HepG2 (cell line): Measurements from ENCODE around the gene DSEL. TPM values are rescaled to one million over a fixed set of nuclear protein-coding genes. Genes with fewer than 3 reads are reported as not detected.

Source experiments
- DPF2 ChIP-seq: sonication (generic); formaldehyde crosslinking; IDR thresholded peaks from 2 replicates; pipeline ENCODE4 v1.4.0; 2020; ENCODE audit warnings: mild to moderate bottlenecking, low read depth, missing genetic modification reagents, borderline replicate concordance
- FLYWCH1 ChIP-seq: sonication (generic); formaldehyde crosslinking; IDR thresholded peaks from 2 replicates; pipeline ENCODE4 v1.8.1; 2023; ENCODE audit warnings: mild to moderate bottlenecking, missing genetic modification reagents
- MED13 ChIP-seq: sonication (generic); formaldehyde crosslinking; IDR thresholded peaks from 2 replicates; pipeline ENCODE4 v1.5.0; 2020; ENCODE audit warnings: missing genetic modification reagents
- MLLT10 ChIP-seq: sonication (generic); formaldehyde crosslinking; IDR thresholded peaks from 2 replicates; pipeline ENCODE4 v1.4.0; 2020; ENCODE audit warnings: missing genetic modification reagents
- SETDB1 ChIP-seq: sonication (generic); formaldehyde crosslinking; IDR thresholded peaks from 2 replicates; pipeline ENCODE4 v1.5.1; 2020; ENCODE audit warnings: missing genetic modification reagents, mild to moderate bottlenecking, borderline replicate concordance
- SMARCE1 ChIP-seq: fragments of 450-650 bp; IDR thresholded peaks from 2 replicates; pipeline ENCODE4 v1.6.1; 2017; ENCODE audit warnings: borderline replicate concordance
- SOX13 ChIP-seq, 3 experiments: fragments of 450-650 bp in 1 of 3; sonication (generic) in 1 of 3; formaldehyde crosslinking in 1 of 3; IDR thresholded peaks in 2 of 3; conservative IDR thresholded peaks in 1 of 3; 2 replicates each; pipeline versions ENCODE4 v1.5.0 to v1.6.1; 2016 to 2020; ENCODE audit warnings: antibody characterized with exemption in 1 of 3, mild to moderate bottlenecking in 1 of 3, missing compliant biosample characterization in 1 of 3, missing genetic modification reagents in 1 of 3, moderate library complexity in 1 of 3
- SUZ12 ChIP-seq: fragments of 150-350 bp; IDR thresholded peaks from 2 replicates; pipeline ENCODE4 v1.6.1; 2014; ENCODE audit warnings: low read depth, low read length
- ZFP36 ChIP-seq: fragments of 150-350 bp; IDR thresholded peaks from 2 replicates; pipeline ENCODE4 v1.6.1; 2018; ENCODE audit warnings: borderline replicate concordance, low read length, low read depth; ENCODE audit not compliant: partially characterized antibody
- ZNF703 ChIP-seq: sonication (generic); formaldehyde crosslinking; IDR thresholded peaks from 2 replicates; pipeline ENCODE4 v1.5.1; 2020; ENCODE audit warnings: missing genetic modification reagents, mild to moderate bottlenecking, moderate library complexity, borderline replicate concordance
- polyA plus RNA-seq, 8 experiments: library from polyadenylated mRNA; depleted of rRNA in 3 of 8; stranded (reverse) in 7 of 8; unstranded in 1 of 8; fragments of >200 nt; fragmentation: Illumina TruSeq in 4 of 8; extraction: Trizol in 4 of 8; gene quantifications; 2 replicates each; pipeline versions ENCODE4 v1.2.1 to v1.2.3, GENCODE V29; 2011 to 2016; ENCODE audit warnings: low read depth in 4 of 8, missing spikeins in 1 of 8, mixed read lengths in 1 of 8; ENCODE audit not compliant: insufficient read depth in 1 of 8
- total RNA-seq, 5 experiments: library from RNA; depleted of rRNA; stranded (reverse); fragments of >200 nt; fragmentation: Illumina TruSeq; extraction: Trizol; gene quantifications; 2 replicates each; pipeline ENCODE4 v1.2.3, GENCODE V29; 2016; ENCODE audit warnings: low read depth in 1 of 5
- TF ChIP-seq, protein P1 (sequence below): sonication (generic); formaldehyde crosslinking; IDR thresholded peaks from 2 replicates; pipeline ENCODE4 v1.5.0; 2020; ENCODE audit warnings: missing genetic modification reagents, mild to moderate bottlenecking, borderline replicate concordance
- TF ChIP-seq, protein P2 (sequence below): sonication (generic); formaldehyde crosslinking; IDR thresholded peaks from 2 replicates; pipeline ENCODE4 v1.5.0; 2020; ENCODE audit warnings: mild to moderate bottlenecking, missing genetic modification reagents, borderline replicate concordance
- TF ChIP-seq, protein P3 (sequence below): sonication (generic); formaldehyde crosslinking; IDR thresholded peaks from 2 replicates; pipeline ENCODE4 v1.8.0; 2022; ENCODE audit warnings: mild to moderate bottlenecking, missing genetic modification reagents, borderline replicate concordance
- TF ChIP-seq, protein P4 (sequence below): sonication (generic); formaldehyde crosslinking; IDR thresholded peaks from 2 replicates; pipeline ENCODE4 v1.4.0; 2020; ENCODE audit warnings: missing genetic modification reagents, mild to moderate bottlenecking, borderline replicate concordance
- TF ChIP-seq, protein P5 (sequence below): sonication (generic); formaldehyde crosslinking; IDR thresholded peaks from 2 replicates; pipeline ENCODE4 v1.8.0; 2022; ENCODE audit warnings: missing genetic modification reagents, mild to moderate bottlenecking, inconsistent platforms, borderline replicate concordance
- TF ChIP-seq, protein P6 (sequence below): sonication (generic); formaldehyde crosslinking; conservative IDR thresholded peaks from 2 replicates; pipeline ENCODE4 v1.8.0; 2022; ENCODE audit warnings: mild to moderate bottlenecking, moderate library complexity, missing genetic modification reagents

The DSEL gene
- total and polyA plus RNA-seq, 2 of the 13 experiments (the other 11 are each of a cell fraction or from before 2014, with no cell fraction given), result 0.07 to 0.11 TPM

DNA sequence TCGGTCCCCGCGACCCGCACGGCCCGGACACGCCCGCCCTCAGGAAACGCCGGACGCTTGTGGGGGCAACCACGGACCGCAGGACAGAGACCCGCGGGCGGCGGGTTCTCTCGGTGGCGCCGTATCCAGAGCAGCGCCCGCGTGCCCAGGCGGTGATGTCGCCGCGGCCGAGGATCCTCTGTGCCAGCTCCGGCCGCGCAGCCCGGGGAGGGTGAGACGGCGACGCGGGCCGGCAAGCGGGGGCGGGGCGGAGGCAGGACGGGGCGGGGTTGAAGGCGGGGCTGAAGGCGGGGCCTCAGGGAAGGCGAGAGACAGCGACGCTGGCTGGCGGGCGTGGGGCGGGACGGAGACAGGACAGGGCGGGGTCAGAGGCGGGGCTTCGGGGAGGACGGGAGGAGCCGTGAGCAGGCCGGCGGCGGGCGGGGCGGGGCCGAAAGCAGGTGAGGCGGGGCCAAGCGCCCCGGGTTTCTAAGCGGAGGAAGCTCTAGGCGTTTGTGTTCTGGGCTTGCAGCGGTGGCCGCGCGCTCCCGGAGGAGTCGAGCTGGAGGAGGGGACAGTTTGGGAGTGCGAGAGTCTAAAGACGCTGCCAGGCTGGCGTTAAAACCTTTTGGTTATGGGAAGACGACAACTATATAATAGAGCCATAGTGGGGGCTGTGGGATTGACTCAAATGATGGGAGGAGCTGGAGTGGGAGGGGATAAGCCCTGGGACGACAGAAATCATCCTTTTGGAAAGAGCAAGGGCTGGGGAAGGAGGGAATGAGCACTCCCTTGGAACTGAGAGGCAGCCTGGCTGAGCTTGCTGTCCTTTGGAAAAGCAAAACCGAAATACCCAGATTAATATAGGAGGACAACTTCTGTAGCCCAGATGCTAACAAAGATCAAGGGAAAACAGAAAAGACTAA lies at the start of gene DSEL (continued):
- TF ChIP-seq, protein P1, sequence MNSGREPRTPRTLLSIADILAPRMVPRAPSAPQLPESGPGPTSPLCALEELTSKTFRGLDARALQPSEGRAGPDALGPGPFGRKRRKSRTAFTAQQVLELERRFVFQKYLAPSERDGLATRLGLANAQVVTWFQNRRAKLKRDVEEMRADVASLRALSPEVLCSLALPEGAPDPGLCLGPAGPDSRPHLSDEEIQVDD (CRISPR knock-in tag), result no peak
- TF ChIP-seq MLLT10 (CRISPR knock-in tag) (no peak), SETDB1 (CRISPR knock-in tag) (no peak), MED13 (CRISPR knock-in tag) (no peak), DPF2 (CRISPR knock-in tag) (no peak), ZNF703 (no peak), FLYWCH1 (CRISPR knock-in tag) (no peak), SMARCE1 (no peak), ZFP36 (no peak), SUZ12 (no peak), SOX13 (IDR thresholded peaks at IDR 0.05) (no peak), SOX13 (CRISPR knock-in tag; conservative IDR thresholded peaks at IDR 0.05 in 1 of 2, IDR thresholded peaks at IDR 0.05 in 1 of 2) (no peak)
- TF ChIP-seq, protein P2, sequence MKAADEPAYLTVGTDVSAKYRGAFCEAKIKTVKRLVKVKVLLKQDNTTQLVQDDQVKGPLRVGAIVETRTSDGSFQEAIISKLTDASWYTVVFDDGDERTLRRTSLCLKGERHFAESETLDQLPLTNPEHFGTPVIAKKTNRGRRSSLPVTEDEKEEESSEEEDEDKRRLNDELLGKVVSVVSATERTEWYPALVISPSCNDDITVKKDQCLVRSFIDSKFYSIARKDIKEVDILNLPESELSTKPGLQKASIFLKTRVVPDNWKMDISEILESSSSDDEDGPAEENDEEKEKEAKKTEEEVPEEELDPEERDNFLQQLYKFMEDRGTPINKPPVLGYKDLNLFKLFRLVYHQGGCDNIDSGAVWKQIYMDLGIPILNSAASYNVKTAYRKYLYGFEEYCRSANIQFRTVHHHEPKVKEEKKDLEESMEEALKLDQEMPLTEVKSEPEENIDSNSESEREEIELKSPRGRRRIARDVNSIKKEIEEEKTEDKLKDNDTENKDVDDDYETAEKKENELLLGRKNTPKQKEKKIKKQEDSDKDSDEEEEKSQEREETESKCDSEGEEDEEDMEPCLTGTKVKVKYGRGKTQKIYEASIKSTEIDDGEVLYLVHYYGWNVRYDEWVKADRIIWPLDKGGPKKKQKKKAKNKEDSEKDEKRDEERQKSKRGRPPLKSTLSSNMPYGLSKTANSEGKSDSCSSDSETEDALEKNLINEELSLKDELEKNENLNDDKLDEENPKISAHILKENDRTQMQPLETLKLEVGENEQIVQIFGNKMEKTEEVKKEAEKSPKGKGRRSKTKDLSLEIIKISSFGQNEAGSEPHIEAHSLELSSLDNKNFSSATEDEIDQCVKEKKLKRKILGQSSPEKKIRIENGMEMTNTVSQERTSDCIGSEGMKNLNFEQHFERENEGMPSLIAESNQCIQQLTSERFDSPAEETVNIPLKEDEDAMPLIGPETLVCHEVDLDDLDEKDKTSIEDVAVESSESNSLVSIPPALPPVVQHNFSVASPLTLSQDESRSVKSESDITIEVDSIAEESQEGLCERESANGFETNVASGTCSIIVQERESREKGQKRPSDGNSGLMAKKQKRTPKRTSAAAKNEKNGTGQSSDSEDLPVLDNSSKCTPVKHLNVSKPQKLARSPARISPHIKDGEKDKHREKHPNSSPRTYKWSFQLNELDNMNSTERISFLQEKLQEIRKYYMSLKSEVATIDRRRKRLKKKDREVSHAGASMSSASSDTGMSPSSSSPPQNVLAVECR, result peak; percentile 43; the same call in 1 of the 2 replicates
- TF ChIP-seq, protein P3, sequence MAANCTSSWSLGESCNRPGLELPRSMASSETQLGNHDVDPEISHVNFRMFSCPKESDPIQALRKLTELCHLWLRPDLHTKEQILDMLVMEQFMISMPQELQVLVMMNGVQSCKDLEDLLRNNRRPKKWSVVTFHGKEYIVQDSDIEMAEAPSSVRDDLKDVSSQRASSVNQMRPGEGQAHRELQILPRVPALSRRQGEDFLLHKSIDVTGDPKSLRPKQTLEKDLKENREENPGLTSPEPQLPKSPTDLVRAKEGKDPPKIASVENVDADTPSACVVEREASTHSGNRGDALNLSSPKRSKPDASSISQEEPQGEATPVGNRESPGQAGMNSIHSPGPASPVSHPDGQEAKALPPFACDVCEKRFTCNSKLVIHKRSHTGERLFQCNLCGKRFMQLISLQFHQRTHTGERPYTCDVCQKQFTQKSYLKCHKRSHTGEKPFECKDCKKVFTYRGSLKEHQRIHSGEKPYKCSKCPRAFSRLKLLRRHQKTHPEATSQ, result no peak
- TF ChIP-seq, protein P4, sequence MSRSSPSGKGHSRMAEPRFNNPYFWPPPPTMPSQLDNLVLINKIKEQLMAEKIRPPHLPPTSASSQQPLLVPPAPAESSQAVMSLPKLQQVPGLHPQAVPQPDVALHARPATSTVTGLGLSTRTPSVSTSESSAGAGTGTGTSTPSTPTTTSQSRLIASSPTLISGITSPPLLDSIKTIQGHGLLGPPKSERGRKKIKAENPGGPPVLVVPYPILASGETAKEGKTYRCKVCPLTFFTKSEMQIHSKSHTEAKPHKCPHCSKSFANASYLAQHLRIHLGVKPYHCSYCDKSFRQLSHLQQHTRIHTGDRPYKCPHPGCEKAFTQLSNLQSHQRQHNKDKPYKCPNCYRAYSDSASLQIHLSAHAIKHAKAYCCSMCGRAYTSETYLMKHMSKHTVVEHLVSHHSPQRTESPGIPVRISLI (CRISPR knock-in tag), result no peak
- TF ChIP-seq, protein P5, sequence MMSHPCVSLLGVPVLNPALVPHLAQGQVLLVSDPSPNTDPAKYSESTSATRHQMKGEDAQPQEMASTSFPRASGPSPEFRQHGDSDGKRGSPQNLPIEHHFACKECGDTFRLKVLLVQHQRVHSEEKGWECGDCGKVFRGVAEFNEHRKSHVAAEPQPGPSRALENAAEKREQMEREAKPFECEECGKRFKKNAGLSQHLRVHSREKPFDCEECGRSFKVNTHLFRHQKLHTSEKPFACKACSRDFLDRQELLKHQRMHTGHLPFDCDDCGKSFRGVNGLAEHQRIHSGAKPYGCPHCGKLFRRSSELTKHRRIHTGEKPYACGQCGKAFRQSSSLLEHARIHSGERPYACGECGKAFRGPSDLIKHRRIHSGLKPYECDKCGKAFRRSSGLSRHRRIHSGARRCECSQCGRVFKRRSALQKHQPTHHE (CRISPR knock-in tag), result no peak
- TF ChIP-seq, protein P6, sequence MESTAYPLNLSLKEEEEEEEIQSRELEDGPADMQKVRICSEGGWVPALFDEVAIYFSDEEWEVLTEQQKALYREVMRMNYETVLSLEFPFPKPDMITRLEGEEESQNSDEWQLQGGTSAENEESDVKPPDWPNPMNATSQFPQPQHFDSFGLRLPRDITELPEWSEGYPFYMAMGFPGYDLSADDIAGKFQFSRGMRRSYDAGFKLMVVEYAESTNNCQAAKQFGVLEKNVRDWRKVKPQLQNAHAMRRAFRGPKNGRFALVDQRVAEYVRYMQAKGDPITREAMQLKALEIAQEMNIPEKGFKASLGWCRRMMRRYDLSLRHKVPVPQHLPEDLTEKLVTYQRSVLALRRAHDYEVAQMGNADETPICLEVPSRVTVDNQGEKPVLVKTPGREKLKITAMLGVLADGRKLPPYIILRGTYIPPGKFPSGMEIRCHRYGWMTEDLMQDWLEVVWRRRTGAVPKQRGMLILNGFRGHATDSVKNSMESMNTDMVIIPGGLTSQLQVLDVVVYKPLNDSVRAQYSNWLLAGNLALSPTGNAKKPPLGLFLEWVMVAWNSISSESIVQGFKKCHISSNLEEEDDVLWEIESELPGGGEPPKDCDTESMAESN (CRISPR knock-in tag), result 0 out of 2 replicates have a peak, but pooled peaks have one; percentile 2
